Midbrain (tissue), 1 donor: ENCODE data around the gene ZNF516.
"Not testable (repeated sequence)": the region's sequence is repeated elsewhere in the genome, so short reads cannot be mapped to it uniquely, and the experiment has no call there.

Source experiments
- DNase-seq: peaks from one replicate; lab custom pipeline; 2025; lab: John Stamatoyannopoulos, UW

ZNF516 gene

GRCh38 chr18:76495006-76495370 is at the start of gene ZNF516:
ZNF516 (minus strand) TSS chr18:76495242; CDS start chr18:76443054, 52,188 bp downstream.
- no peak for DNase-seq

GRCh38 chr18:76538846-76539245 is 43.8 kb upstream of the ZNF516 start:
- DNase-seq: no peak

- no peak for DNase-seq
Measured at GRCh38 chr18:76537621-76538020, 42.6 kb upstream of the ZNF516 start.

- not testable (repeated sequence) for DNase-seq
Measured at GRCh38 chr18:76536593-76536992, 41.6 kb upstream of the ZNF516 start.

GRCh38 chr18:76532875-76533274 is 37.8 kb upstream of the ZNF516 start:
- no peak for DNase-seq

- no peak for DNase-seq
Measured at GRCh38 chr18:76530846-76531245, 35.8 kb upstream of the ZNF516 start.

- no peak for DNase-seq
Measured at GRCh38 chr18:76530391-76530790, 35.3 kb upstream of the ZNF516 start.

- no peak for DNase-seq
Measured at GRCh38 chr18:76529433-76529811, 34.4 kb upstream of the ZNF516 start.

GRCh38 chr18:76528477-76529432 is 33.7 kb upstream of the ZNF516 start:
- no peak for DNase-seq

- no peak for DNase-seq
Measured at GRCh38 chr18:76525911-76526310, 30.9 kb upstream of the ZNF516 start.

- peak; percentile 8 for DNase-seq
Measured at GRCh38 chr18:76524900-76525698, 30.1 kb upstream of the ZNF516 start.

GRCh38 chr18:76524477-76524876 is 29.4 kb upstream of the ZNF516 start:
- DNase-seq: no peak

GRCh38 chr18:76522551-76522950 is 27.5 kb upstream of the ZNF516 start:
- DNase-seq: no peak

- no peak for DNase-seq
Measured at GRCh38 chr18:76522122-76522503, 27.1 kb upstream of the ZNF516 start.

GRCh38 chr18:76521417-76522121 is 26.5 kb upstream of the ZNF516 start:
- no peak for DNase-seq

- DNase-seq: no peak
Measured at GRCh38 chr18:76518860-76519538, 24.0 kb upstream of the ZNF516 start.

- no peak for DNase-seq
Measured at GRCh38 chr18:76518123-76518859, 23.2 kb upstream of the ZNF516 start.

- no peak for DNase-seq
Measured at GRCh38 chr18:76515576-76515975, 20.5 kb upstream of the ZNF516 start.

GRCh38 chr18:76514573-76514972 is 19.5 kb upstream of the ZNF516 start:
- DNase-seq: no peak

GRCh38 chr18:76507830-76508385 is 12.9 kb upstream of the ZNF516 start:
- no peak for DNase-seq
